ENCODE data around the gene MKLN1. TPM values are rescaled to one million over a fixed set of nuclear protein-coding genes. Genes with fewer than 3 reads are reported as not detected.
A peak's percentile ranks its signal among the peaks of the same experiment; 100 is the strongest.
"Not testable (repeated sequence)": the region's sequence is repeated elsewhere in the genome, so short reads cannot be mapped to it uniquely, and the experiment has no call there.

The MKLN1 gene
- total and polyA plus RNA-seq, 3 donors from 2014 or later: 42.1 to 87.9 (median 82.4) TPM

GRCh38 chr7:131328377-131329175 lies 900 bp downstream of the MKLN1 start:
- Histone ChIP-seq H3K36me3 (ENCODE audit: low read depth, missing control alignments) (no peaks in the 10 kb centered on the region), H3K4me3 (peak overlapping the region; percentile 95 to 98), H3K9me3 (no peaks in the 10 kb centered on the region), H3K27ac (peak overlapping the region; percentile 99 to 100), H3K27me3 (no peaks in the 10 kb centered on the region), H3K4me1 (peaks cover 26% of the 10 kb centered on the region)
- 1 to 2% methylated on average over 20 of the region's 20 CpGs for WGBS, 2 donors
- intact Hi-C loops (cut with DNase I; ENCODE audit: low total_unique reads): no loop called here
- DNase-seq: no peak
- TF ChIP-seq CTCF (IDR thresholded peaks at IDR 0.05) (no peak), POLR2A (IDR thresholded peaks at IDR 0.05) (no peak)

- WGBS, 2 donors: 14 to 15% methylated on average over 1 of the region's 1 CpG
- intact Hi-C loops (cut with DNase I; ENCODE audit: low total_unique reads): no loop called here
- peak overlapping the region; percentile 95 to 98 for H3K4me3 ChIP-seq
- no peak for TF ChIP-seq POLR2A (IDR thresholded peaks at IDR 0.05)
- TF ChIP-seq CTCF (IDR thresholded peaks at IDR 0.05): no peak
- H3K27ac ChIP-seq: peak overlapping the region; percentile 99 to 100
- no peaks in the 10 kb centered on the region for H3K27me3 ChIP-seq
- peaks cover 26% of the 10 kb centered on the region for H3K4me1 ChIP-seq
- no peaks in the 10 kb centered on the region for H3K9me3 ChIP-seq
- H3K36me3 ChIP-seq (ENCODE audit: low read depth, missing control alignments): no peaks in the 10 kb centered on the region
- DNase-seq: peak; percentile 28
Measured at GRCh38 chr7:131329176-131329570, 1.5 kb downstream of the MKLN1 start.

- Histone ChIP-seq H3K27ac (peak overlapping the region; percentile 99 to 100), H3K9me3 (no peaks in the 10 kb centered on the region), H3K27me3 (no peaks in the 10 kb centered on the region), H3K36me3 (ENCODE audit: low read depth, missing control alignments) (no peaks in the 10 kb centered on the region), H3K4me1 (peaks cover 29% of the 10 kb centered on the region), H3K4me3 (no peak overlapping the region)
- 26 to 42% methylated on average over 4 of the region's 4 CpGs for WGBS, 2 donors
- DNase-seq: no peak
- intact Hi-C loops (cut with DNase I; ENCODE audit: low total_unique reads): no loop called here
- TF ChIP-seq POLR2A (IDR thresholded peaks at IDR 0.05): no peak
- no peak for TF ChIP-seq CTCF (IDR thresholded peaks at IDR 0.05)
Measured at GRCh38 chr7:131330299-131330698, 2.6 kb downstream of the MKLN1 start.

- DNase-seq: no peak
Measured at GRCh38 chr7:131331806-131332205, 4.1 kb downstream of the MKLN1 start.

GRCh38 chr7:131332729-131333128 lies 5.1 kb downstream of the MKLN1 start:
- H3K36me3 ChIP-seq (ENCODE audit: low read depth, missing control alignments); H3K27ac ChIP-seq; H3K9me3 ChIP-seq; H3K4me3 ChIP-seq; DNase-seq; H3K27me3 ChIP-seq; intact Hi-C loops (cut with DNase I; ENCODE audit: low total_unique reads): not testable (repeated sequence)
- 92 to 94% methylated on average over 6 of the region's 6 CpGs for WGBS, 2 donors
- peaks cover 25% of the 10 kb centered on the region for H3K4me1 ChIP-seq

More at GRCh38 chr7:131331806-131332205, 4.1 kb downstream of the MKLN1 start:
- 86 to 91% methylated on average over 1 of the region's 1 CpG for WGBS, 2 donors
- Histone ChIP-seq H3K9me3 (no peaks in the 10 kb centered on the region), H3K27ac (peak overlapping the region in 1 of 2 donors; percentile 99), H3K4me1 (peaks cover 25% of the 10 kb centered on the region), H3K36me3 (ENCODE audit: low read depth, missing control alignments) (no peaks in the 10 kb centered on the region), H3K27me3 (no peaks in the 10 kb centered on the region), H3K4me3 (no peak overlapping the region)
- intact Hi-C loops (cut with DNase I; ENCODE audit: low total_unique reads): no loop called here
- TF ChIP-seq POLR2A (IDR thresholded peaks at IDR 0.05) (no peak), CTCF (IDR thresholded peaks at IDR 0.05) (no peak)
